Pons (tissue), 1 donor: ENCODE results near the gene FIBP.
A peak's percentile ranks its signal among the peaks of the same experiment; 100 is the strongest.
"Not testable (repeated sequence)": the region's sequence is repeated elsewhere in the genome, so short reads cannot be mapped to it uniquely, and the experiment has no call there.

Experiments
- DNase-seq: peaks from one replicate; pipeline ENCODE4 v3.0.0-alpha.2; 2016; ENCODE audit warnings: low spot score

FIBP gene

GRCh38 chr11:65912845-65913244 lies 24.6 kb upstream of the FIBP start:
- DNase-seq = no peak

GRCh38 chr11:65911682-65912568 lies 23.7 kb upstream of the FIBP start:
- DNase-seq = no peak

GRCh38 chr11:65907878-65908277 lies 19.6 kb upstream of the FIBP start:
- no peak for DNase-seq

GRCh38 chr11:65906602-65907001 lies 18.3 kb upstream of the FIBP start:
- no peak for DNase-seq

- DNase-seq = no peak
Measured at GRCh38 chr11:65903715-65904114, 15.4 kb upstream of the FIBP start.

GRCh38 chr11:65903068-65903481 lies 14.8 kb upstream of the FIBP start:
- no peak for DNase-seq

- no peak for DNase-seq
Measured at GRCh38 chr11:65900899-65901180, 12.6 kb upstream of the FIBP start.

- peak; percentile 44 for DNase-seq
Measured at GRCh38 chr11:65900125-65900898, 12.0 kb upstream of the FIBP start, which contains the start of gene FOSL1. Gene FOSL1 (minus strand): TSS chr11:65900388. CDS start chr11:65900339, 49 bp downstream.

- DNase-seq = no peak
Measured at GRCh38 chr11:65899356-65900124, 11.3 kb upstream of the FIBP start.

GRCh38 chr11:65898656-65899355 lies 10.5 kb upstream of the FIBP start:
- DNase-seq = no peak

GRCh38 chr11:65897020-65897471 lies 8.8 kb upstream of the FIBP start:
- DNase-seq = no peak

- DNase-seq = no peak
Measured at GRCh38 chr11:65896034-65896999, 8.0 kb upstream of the FIBP start.

- no peak for DNase-seq
Measured at GRCh38 chr11:65895482-65895981, 7.3 kb upstream of the FIBP start.

GRCh38 chr11:65894034-65894591 lies 5.8 kb upstream of the FIBP start:
- DNase-seq = no peak

GRCh38 chr11:65892661-65893317 lies 4.5 kb upstream of the FIBP start:
- DNase-seq = no peak

- DNase-seq = not testable (repeated sequence)
Measured at GRCh38 chr11:65892137-65892540, 3.9 kb upstream of the FIBP start.

- no peak for DNase-seq
Measured at GRCh38 chr11:65891219-65892136, 3.2 kb upstream of the FIBP start.
